ENCODE data around the gene FBL.

Gene FBL

GRCh38 chr19:39788244-39788643, 57.9 kb downstream of the FBL start:
- DNase-seq (ENCODE audit: low read depth in 2 of 2), result no peak

Data from stimulated activated CD4-positive, alpha-beta T cell treated with anti-CD3 and anti-CD28 coated beads, Interleukin-12 subunit alpha, Interleukin-12 subunit beta, amount 100 ng/mL, for 24 hours (primary cell).